HG03103 (cell line): ENCODE results near the gene CLEC2B.

Experiments used
- ATAC-seq: cut with Tn5 transposase; IDR thresholded peaks from one replicate; pipeline ENCODE4 v1.9.1; 2021; ENCODE audit warnings: low read depth; ENCODE audit not compliant: unreplicated experiment

The CLEC2B gene

DNA sequence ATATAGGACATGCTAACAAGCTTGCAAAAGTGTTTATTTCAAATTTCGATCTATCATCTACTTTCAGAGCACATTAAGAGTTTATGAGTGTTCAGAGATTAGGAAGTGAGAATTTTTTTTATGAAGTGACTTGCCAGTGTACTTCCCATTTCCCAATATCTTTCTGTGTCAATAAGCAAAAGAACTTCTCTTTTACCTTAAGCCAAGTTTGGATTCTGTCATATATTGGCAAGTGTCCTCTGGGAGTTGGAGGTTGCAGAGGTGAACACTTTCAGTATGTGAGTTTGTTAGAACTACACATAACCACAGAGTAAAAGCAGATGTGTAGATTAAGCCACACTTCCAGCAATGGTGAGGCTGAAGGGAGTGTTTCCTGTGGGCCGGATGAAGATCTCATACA, 58.5 kb downstream of the CLEC2B start:
- ATAC-seq, result no peak

DNA sequence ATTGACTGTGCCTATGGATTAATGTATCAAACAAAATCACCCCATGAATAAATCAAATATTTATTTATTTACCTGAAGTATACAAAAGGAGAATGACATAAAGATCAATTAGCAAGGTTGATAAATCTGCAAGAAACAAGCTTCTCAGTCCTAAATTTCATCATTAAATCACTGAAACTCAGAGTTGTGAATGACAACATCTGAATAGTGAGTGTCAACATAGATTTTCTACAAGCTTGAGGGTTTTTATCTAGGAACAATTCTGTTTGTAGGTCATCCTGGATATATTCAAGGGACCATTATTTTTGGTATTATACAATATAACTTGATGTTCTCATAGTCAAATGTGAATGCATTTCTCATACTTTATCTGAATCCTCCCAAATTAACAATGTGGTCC, 59.3 kb downstream of the CLEC2B start:
- no peak for ATAC-seq

DNA sequence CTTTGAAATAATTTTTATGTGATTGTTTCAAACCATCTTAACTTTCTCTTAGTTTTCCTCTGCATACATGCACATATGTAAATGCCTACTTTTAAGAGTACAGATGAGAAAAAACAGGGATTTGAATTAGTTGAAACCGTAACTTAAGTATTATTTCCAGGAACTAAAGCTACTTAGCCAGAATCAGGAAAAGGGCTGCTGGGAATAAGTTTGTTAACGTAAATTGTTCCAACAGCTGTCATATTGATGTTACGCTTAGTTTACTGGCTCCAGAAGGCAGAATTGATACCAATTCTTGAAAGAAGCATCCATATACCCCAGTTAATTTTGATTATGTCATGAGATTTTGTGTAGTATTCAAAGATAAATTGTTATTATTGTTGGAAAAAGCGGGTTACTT, 59.8 kb downstream of the CLEC2B start:
- no peak for ATAC-seq

DNA sequence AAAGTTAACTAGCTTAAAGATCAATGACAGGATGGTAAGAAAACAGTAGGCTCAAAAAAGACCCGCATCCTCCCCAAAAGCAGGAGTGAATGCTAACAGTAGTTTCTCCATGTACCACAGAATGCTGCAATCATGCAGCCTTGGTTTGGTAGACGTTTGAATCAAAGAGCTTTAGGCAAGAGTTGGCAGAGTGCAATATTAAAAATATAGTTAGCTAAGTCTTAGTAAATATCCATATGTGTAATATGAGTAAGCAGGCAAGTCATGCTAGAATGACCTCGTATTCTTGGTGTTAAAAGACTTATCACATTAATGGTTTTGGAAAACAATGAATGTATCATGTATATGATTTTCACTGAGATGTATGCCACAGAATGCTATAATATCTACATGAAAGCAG, 60.6 kb downstream of the CLEC2B start:
- ATAC-seq, result no peak

DNA sequence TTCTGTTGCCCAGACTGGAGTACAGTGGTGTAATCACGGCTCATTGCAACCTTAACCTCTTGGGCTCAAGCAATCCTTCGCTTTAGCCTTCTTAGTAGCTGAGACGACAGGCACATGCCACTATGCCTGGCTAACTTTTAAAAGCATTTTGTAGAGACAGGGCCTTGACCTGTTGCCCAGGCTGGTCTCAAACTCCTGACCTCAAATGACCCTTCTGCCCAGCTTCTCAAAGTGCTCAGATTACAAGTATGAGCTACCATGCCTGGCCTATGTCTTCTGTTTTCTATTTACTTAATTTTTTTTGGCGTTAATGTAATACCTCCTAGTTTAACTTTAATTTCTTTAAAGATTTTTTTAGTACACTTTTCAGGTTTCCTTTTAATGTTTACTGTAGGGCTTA, 62.4 kb downstream of the CLEC2B start:
- no peak for ATAC-seq

DNA sequence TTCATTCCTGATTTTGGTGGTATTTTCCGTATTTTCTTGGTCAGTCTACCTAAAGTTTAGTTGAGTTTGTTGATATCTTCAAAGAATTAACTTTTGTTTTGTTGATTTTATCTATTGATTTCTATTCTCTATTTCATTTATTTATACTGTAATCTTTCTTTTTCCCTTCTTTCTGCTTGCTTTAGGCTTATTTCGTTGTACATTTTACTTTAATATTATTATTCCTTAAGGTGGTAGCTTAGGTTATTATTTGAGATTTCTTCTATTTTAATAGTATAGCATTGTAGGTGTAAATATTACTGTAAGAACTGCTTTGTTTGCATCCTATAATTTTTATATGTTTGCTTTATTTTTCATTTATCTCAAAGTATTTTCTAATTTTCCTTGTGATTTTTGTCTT, 63.3 kb downstream of the CLEC2B start:
- ATAC-seq, result no peak
